GM19455 (cell line): Measurements from ENCODE around the gene GPR153.
"Not testable (repeated sequence)": the region's sequence is repeated elsewhere in the genome, so short reads cannot be mapped to it uniquely, and the experiment has no call there.

ENCODE experiments used
- ATAC-seq: cut with Tn5 transposase; IDR thresholded peaks from one replicate; pipeline ENCODE4 v1.9.1; 2021; ENCODE audit not compliant: unreplicated experiment

Gene GPR153

DNA sequence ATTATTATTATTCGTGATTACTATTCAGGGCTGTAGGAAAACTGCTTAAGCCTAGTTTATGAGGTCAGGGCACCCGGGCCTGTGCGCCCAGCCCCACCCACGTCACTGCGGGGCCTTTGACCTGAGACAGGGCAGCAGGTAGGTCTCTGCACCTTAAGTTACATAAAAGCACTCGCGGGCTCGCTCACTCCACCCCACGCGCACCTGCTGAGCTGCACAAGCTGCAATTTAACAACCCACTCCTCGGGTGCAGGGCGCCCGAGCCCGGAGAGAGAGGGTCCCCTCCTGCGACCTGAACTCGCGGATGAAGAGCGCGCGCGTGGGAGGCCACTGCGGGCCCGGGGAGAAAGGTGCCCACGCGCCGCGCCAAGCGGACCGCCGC lies 25.6 kb downstream of the GPR153 start:
- ATAC-seq: peak; percentile 31

DNA sequence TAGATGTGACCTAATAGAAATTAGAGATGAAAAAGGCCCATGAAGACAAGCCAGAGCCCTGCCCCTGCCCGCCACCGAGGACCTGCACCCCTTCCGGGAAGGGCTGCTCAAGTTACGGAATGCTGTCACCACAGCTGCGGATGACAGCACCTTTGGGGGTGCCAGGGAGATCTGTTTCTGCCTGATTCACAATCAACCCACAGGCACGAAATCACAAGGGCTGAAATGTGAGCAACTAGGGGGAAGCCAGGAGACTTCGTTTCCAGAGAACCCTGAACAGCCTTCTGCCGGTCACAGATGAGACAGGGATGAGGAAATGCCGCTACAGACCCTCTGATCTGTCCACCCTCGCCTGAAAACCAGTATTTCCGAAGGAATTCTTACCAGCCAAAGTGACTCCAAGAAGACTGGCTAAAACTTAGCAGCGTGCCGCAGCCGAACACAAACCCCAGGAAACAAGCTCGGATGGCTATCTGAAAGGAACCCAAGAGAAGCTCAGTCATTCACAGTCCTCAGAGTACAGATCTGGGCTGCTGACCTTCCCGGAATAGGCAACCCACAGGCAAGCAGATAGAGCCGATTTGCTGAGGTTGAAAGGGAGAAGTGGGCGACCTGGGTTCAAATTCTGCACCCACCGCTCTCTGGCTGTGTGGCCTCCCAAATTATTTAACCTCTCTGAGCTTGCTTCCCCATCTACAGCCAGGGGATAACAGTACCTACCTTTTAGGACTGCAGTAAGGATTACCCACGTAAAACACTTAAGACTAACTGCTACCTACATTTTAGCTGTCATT lies 26.2 kb downstream of the GPR153 start:
- ATAC-seq: no peak

DNA sequence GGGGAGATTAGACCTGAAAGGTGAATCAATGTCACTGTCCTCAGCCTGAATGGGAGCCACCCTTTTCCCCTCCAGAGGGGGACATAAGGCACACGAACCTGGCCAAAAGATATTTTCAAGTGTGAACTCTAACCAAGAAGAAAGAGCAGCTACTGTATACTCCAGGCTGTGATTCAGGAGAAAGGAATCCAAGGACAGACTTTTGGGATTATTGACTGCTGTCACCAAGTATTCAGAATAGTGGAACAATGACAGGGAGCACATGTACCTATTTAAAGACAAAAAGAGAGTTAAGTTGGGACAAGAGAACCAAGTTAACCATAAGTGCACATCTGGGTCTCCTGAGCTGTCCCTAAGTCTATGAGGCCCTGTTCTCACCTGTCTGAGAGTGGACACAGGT lies 27.5 kb downstream of the GPR153 start:
- no peak for ATAC-seq

DNA sequence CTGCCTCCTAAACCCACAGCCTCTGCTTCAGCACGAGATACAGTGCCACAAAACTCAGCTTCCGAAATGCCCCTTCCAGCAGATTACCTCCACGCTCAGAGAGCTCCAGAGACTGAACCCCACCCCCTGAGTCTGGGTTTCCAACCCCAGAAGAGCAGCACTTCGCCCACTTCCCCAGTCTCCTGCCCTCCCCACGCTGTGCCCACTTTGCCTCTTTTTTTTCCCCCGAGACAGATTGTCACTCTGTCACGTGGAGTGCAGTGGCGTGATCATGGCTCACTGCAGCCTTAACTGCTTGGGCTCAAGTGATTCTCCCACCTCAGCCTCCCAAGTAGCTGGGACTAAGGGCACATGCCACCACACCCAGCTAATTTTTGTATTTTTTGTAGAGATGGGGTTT lies 35.2 kb downstream of the GPR153 start:
- no peak for ATAC-seq

DNA sequence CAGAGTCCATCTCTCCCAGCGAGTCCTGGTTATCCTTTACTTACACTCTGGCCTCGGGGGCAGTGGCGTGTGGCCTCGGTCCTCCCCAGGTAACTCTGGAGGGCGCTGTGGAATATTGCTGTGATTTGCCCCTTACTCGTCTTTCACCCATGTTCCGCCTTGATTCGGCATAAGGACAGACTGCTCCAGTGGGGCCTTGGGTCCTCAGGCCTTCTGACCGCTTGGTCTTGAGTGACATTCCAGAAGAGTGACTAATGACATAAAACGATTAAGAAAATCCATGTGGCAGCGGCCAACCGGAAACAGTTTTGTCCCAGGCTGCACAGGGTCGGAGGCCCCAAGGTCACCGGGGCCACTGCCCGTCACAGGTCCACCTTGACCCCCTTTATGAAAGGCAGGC lies 36.2 kb downstream of the GPR153 start:
- no peak for ATAC-seq

DNA sequence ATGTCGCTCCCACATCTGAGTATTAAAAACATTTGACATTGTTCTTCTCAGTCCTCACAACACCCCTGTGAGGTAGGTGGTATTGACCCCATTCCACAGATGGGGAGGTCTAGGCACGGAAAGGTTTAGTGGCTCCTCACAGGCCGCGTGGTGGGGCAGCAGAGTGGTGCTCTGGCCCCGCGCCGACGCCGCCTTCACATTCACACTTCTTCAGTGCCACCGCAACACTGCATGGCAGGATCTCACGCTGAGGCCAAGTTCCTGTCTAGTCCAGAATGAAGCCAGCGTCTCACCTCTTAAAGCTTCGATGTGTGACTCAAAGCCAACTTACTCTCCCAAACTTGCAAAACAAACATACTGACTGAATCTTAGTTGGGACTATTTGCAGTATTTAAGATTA lies 37.3 kb downstream of the GPR153 start:
- ATAC-seq: no peak

DNA sequence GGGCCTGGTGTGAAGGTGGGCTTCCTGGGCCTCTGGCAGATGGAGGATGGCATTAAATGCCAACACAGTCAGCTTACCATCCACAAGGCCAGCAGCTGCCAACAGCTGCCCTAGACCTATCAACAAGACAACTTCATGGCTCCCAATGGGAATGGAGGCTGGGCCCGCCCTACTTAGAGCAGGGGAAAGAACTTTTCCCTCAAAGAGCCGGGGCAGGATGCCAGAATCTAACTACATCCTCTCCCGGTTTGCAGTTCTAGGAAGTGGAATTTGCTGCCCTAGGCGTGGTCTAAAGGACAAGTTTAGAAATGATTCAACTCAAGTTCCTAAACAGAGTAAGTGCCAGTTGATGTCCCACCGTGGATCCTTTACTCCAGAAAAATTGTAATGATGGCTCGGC lies 38.3 kb downstream of the GPR153 start:
- ATAC-seq: no peak

DNA sequence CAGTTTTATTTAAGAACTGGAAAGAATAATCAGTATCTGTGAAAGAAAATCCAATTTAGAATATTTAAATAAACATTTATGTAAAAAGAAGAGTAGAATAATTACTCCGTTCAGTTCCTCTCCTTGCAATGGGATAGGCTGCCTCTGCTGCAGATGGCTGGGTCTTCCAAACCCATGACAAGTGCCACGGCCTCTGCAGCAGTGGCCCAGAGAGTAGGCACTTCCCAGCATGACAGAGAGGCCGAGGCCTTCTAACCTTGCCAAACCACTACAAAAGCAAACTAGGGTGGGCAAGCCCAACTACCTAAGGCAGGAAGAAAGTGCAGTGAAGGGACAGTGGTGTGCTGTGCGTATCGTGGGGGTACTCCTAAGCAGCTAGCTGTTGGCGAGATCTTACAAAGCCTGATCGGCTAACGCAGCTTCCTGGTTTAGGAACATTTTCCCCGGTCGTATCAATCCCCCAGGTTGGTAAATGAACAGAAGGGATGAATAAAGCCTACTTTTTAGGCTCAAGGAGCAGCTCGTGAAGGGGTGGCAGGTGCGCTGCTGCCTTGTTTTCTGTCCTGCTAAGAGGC lies 39.6 kb downstream of the GPR153 start:
- no peak for ATAC-seq

DNA sequence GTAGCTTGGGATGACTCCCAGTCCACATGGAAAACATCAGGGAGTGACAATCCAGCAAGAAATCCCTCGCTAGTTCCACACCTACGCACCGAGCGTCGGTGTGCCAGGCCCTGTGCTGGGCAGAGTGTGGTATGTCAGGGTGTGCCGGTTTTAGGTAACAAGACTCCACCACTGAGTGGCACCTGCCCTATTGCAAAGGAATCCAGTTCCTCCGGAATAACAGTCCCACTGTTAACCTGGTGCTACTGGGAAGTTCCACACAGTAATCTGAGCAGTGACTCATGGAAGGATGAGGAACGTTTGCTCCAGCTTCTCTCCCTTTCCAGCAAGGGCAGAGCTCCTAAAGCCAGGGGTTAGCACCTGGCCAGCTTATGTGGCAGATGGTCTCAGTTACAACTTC lies 40.7 kb downstream of the GPR153 start:
- ATAC-seq: no peak

DNA sequence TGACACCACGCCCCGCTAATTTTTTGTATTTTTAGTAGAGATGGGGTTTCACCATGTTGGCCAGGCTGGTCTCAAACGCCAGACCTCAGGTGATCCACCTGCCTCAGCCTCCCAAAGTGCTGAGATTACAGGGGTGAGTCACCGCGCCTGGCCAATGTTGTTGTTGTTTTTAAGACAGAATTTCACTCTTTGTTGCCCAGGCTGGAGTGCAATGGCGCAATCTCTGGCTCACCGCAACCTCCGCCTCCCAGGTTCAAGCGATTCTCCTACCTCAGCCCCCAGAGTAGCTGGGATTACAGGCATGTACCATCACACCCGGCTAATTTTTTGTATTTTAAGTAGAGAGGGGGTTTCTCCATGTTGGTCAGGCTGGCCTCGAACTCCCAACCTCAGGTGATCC lies 41.3 kb downstream of the GPR153 start:
- not testable (repeated sequence) for ATAC-seq

DNA sequence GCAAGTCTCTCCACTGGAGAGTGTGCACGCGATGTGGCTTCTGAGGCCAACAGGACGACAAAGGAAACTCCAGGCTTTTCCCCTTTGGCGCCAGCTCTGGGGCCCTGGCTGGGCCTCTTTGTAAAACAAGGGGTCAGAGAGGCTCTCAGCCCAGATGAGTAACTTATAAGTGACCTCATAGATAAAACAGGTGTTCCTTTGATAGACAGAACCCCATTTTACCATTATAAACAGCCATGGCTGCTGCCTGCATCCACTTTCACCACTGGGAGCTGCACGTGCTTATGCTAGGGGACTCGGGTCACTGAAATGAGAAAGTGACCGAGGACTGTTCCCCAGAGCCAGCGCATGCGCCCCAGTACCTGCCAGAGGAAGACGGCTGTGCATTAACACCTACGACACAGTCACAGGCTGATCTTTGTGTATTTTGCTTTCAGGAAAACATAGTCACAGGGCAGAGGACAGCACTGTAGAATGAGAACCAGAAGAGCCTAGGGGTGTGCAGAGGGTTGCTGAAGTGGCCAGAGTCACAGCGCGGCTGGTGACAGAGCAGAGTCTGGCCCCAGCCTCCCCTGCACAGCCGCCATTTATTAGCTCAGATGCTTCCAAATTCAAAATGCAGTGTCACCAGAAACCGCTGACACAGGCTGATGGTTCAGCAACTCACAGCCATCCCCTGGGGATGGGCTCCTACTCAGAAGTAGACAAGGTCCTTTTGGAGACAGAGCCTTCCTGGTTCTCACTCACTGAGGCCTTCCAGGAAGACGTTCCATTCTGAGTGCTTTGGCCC lies 42.3 kb downstream of the GPR153 start:
- ATAC-seq: no peak

DNA sequence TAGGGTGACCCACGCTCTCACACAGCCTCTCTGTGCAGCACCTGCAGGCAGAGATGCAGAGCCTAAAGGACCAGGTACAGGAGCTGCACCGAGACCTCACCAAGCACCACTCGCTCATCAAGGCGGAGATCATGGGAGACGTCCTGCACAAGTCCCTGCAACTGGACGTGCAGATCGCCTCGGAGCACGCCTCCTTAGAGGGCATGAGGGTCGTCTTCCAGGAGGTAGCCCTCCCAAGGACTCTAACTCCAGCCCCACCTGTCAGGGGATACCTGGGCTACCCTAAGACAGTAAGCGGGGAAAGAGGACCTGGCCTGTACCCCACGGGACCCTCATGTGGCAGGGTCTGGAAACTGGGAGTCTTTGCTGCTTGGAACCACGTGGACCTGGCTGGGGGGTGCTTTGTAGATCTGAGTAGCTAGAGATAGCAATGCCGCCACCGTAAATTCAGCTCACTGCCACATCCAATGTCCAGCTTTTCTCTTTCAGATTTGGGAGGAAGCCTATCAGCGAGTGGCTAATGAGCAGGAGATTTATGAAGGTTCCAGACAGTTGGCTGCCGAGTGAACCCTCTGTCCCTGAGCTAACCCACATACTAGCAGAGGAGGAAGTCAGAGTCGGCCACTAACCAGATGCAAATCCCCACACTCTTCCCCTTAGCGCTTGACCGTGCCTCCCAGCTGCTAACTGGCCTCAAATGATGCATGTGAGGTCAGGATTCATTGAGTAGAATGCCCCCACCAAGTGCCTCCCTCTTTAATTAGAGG lies 48.5 kb downstream of the GPR153 start:
- no peak for ATAC-seq

DNA sequence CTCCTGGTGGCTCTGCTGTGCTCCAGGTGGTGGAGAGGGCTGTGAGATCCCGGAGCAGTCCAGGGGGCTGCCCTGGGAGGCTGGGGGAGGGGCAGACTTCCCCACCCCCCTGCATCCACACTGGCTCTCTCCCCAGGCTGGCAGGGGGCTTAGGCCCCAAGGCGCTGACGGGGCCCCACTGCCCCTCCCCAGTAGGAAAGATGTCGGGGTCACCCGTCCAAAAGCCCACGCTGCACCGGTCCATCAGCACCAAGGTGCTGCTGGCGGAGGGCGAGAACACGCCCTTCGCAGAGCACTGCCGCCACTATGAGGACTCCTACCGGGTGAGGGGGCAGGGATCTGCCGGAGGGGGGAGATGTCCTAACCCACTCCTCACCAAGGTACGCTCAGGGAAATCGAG lies 49.2 kb downstream of the GPR153 start:
- no peak for ATAC-seq

DNA sequence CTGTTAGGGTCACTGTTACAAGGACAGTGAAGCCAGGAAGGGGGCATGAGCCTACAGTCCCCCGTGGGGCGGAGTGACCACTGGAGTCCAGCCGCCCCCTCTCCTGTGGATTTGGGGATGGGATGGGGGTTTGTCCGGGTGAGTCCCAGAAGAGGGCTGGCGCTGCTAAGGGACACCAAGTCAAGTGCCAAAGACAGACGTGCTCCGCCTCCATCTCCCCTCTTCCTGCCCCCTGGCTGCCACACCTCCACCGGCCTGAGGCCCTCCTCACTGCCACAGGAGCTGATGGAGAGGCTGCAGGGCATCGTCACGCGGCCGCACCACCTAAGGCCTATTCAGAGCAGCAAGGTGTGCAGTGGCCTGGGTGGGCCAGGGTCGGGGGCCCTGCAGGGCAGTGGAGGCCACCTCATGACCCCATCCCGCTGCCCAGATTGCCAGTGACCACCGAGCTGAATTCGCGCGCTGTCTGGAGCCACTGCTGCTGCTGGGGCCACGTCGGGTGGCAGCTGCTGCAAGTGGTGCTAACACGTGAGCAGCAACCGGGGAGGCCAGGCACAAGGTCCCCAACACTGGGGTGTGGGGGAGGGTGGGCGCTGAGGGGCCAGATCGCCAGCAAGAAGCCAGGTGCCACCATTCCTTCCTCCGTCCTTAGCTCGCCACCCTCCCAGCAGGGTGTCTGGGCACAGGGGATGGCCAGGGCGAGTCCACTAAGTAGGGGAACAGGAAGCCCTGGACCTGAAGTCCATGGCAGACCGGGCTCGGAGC lies 50.1 kb downstream of the GPR153 start:
- ATAC-seq: no peak

DNA sequence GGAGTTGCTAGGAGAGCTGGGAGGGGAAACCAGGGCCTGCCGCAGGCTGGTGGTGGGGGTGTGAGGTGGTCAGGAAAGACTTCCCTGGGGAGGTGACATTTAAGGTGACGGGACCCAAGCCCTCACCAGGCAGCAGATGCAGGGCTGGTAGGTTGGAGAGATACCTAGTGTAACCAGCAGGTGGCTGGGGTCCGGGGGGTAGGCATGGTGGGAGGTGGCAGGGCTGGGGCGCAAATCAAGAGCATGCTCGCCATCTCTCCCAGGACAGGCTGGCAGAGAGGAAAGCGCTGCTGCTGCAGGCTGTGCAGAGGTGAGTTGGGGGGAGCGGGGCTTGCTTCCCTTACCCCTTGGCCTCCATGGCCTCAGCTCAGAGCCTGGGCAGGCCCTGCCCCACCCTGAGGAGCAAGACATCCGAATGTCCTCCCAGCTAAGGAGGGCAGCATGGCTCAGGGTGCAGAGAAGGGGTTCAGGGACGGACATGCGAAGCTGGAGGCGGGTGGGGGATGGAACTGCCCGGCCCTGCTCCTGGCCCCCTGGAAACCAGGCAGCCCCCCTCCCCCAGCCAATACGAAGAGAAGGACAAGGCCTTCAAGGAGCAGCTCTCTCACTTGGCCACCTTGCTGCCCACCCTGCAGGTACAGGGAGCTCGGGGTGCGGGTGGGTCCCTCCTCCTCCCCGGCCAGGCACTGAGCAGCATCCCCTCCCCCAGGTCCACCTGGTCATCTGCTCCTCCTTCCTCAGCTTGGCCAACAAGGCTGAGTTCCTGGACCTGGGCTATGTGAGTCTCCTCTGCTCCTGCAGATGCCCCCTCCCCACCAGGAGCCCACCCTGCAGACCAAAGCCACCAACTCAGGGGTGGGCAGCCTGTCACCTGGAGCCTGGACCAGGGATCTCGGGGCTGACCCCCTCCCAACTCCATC lies 51.0 kb downstream of the GPR153 start:
- no peak for ATAC-seq

DNA sequence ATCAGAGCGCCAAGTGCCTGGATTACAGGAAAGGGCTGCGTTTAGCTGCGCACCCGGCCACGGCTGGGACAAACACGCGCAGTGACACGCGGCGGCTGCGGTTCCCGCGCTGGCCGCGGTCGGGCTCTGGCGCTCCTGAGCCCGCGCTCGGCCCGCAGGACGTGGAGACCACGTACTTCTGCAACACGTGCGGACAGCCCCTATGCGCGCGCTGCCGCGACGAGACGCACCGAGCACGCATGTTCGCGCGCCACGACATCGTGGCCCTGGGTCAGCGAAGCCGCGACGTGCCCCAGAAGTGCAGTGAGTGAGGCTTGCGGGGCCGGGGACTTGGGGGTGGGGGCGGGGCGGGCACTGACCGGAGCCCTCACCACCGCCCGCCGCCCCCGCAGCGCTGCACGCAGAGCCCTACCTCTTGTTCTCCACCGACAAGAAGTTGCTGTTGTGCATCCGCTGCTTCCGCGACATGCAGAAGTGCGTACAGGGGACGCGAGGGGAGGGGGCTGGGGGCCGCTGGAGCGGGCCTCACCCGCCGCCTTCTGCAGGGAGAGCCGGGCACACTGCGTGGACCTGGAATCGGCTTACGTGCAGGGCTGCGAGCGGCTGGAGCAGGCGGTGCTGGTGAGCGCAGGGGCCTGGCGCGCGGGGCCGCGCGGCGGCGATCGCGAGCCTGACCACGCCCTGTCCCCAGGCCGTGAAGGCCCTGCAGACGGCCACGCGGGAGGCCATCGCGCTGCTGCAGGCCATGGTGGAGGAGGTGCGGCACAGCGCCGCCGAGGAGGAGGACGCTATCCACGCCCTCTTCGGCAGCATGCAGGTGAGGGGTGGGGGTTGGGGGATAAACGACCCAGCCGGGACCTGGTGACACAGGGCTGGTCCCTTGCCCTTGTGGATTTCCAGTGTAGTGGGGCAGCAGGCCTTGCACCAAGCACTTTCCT lies 51.9 kb downstream of the GPR153 start:
- ATAC-seq: no peak

DNA sequence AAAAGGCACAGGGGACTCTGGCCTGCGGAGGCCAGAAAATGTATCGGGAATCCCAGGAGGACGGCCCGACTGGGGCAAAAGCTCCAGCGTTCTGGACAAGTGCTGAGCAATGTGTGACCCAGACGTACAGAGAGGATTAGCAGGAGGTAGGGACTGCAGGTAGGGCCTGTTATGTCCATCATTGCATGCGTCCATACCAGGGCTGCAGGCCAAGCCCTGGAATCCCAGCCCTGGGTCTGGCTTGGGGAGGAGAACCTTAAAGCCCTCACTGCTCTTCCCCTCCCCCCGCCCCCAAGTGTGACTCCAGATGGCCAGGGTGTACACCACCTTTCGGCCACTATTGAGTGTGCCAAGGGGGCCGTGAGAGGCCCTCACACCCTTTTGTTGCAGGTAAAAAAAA lies 53.0 kb downstream of the GPR153 start:
- ATAC-seq: no peak

DNA sequence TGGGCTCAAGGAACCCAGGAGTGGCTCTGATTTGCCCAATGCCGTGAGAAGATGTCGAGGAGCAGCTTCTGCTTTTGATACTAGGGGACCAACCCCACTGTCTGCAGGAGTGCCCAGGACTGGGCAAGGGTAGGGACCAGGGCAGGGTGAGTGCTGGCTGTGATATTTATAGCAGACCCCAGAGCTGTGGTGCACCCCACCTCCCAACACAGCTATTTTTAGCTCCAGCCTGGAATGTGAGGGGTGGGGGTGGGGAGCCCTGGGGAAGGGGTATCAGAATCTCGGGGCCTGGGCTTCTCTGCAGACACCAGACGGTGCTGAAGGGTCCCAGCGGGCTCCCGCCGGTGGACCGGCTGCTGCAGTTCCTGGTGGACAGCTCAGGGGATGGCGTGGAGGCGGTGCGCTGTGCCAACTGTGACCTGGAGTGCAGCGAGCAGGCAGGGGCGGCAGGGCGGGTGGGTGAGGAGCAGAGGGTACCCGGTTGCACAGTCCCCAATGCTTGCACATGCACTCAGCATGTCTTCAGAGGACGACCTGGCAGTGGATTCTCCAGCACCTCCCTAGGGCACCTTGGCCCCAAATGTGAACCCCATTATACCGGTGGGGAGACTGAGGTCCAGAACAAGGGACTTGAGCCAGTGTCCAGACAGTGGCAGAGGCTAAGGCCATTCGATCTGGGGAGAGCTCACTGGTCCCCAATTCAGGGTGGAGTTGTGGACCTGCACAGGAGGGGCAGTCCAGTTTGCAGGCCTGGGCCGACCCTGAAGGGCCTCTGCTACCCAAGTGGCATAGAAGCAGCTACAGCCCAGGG lies 53.6 kb downstream of the GPR153 start:
- no peak for ATAC-seq
